ENCODE results near the gene GBF1.

DNA sequence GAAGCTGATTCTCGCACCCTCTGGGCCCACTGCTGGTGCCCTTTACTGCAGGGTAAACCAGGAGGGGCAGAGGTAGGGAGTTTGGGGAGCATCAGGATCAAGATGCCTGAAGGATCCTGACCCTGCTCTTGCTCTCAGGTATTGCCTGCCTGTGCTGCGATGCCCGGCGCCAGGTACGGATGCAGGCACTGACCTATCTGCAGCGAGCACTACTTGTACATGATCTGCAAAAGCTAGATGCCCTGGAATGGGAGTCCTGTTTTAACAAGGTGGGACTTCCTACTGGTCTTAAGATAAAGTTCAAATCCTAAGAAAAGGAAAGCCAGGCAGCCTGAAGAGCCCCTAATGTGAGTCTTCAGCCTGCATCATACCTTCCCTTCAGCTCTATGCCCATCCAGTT lies 134.1 kb downstream of the GBF1 start:
- no peak for TF ChIP-seq POLR2A (IDR thresholded peaks at IDR 0.05)
- TF ChIP-seq, protein P1, sequence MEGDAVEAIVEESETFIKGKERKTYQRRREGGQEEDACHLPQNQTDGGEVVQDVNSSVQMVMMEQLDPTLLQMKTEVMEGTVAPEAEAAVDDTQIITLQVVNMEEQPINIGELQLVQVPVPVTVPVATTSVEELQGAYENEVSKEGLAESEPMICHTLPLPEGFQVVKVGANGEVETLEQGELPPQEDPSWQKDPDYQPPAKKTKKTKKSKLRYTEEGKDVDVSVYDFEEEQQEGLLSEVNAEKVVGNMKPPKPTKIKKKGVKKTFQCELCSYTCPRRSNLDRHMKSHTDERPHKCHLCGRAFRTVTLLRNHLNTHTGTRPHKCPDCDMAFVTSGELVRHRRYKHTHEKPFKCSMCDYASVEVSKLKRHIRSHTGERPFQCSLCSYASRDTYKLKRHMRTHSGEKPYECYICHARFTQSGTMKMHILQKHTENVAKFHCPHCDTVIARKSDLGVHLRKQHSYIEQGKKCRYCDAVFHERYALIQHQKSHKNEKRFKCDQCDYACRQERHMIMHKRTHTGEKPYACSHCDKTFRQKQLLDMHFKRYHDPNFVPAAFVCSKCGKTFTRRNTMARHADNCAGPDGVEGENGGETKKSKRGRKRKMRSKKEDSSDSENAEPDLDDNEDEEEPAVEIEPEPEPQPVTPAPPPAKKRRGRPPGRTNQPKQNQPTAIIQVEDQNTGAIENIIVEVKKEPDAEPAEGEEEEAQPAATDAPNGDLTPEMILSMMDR (IDR thresholded peaks at IDR 0.05), result no peak

Data from Peyer's patch (tissue), 4 donors.